A549 (cell line): ENCODE data around the gene KAT2A.

Experiments
- BHLHE40 ChIP-seq: IDR thresholded peaks from 2 replicates; pipeline ENCODE4 v1.6.1; 2012; ENCODE audit warnings: low read depth, low read length, inconsistent platforms
- CHD4 ChIP-seq: fragments of 200-600 bp; sonication (generic); IDR thresholded peaks from 2 replicates; pipeline ENCODE4 v1.6.1; 2016; ENCODE audit warnings: antibody characterized with exemption, mild to moderate bottlenecking, borderline replicate concordance
- CTCF ChIP-seq: fragments of >200 bp; sonication (Bioruptor Twin); formaldehyde crosslinking; IDR thresholded peaks from 3 replicates; pipeline ENCODE4 v1.5.1; 2016
- EP300 ChIP-seq, 2 experiments: fragments of >200 bp; sonication (Bioruptor Twin); formaldehyde crosslinking; IDR thresholded peaks; 2 replicates in 1 of 2; 3 replicates in 1 of 2; pipeline ENCODE4 v1.6.1; 2016 to 2017
- FOSL2 ChIP-seq, 2 experiments: fragments of 450-650 bp in 1 of 2; fragments of >200 bp in 1 of 2; sonication (Bioruptor Twin) in 1 of 2; formaldehyde crosslinking; IDR thresholded peaks; 2 replicates each; pipeline versions ENCODE4 v1.5.0 to v1.6.1; 2016 to 2020; ENCODE audit warnings: mild to moderate bottlenecking in 1 of 2, moderate library complexity in 1 of 2
- MAX ChIP-seq: IDR thresholded peaks from 2 replicates; pipeline ENCODE4 v1.6.1; 2012
- POLR2A ChIP-seq: IDR thresholded peaks from 2 replicates; pipeline ENCODE4 v1.6.1; 2012; ENCODE audit warnings: mild to moderate bottlenecking, low read length
- RAD21 ChIP-seq, 2 experiments: fragments of >200 bp in 1 of 2; sonication (Bioruptor Twin) in 1 of 2; formaldehyde crosslinking in 1 of 2; IDR thresholded peaks in 1 of 2; conservative IDR thresholded peaks in 1 of 2; 2 replicates in 1 of 2; 3 replicates in 1 of 2; pipeline ENCODE4 v1.6.1; 2012 to 2018; ENCODE audit warnings: inconsistent platforms in 1 of 2
- USF2 ChIP-seq: fragments of 450-650 bp; IDR thresholded peaks from 2 replicates; pipeline ENCODE4 v1.6.1; 2014; ENCODE audit warnings: antibody characterized with exemption

- TF ChIP-seq USF2 (no peak), POLR2A (no peak), FOSL2 (IDR thresholded peaks at IDR 0.05) (no peak), FOSL2 (CRISPR knock-in tag; IDR thresholded peaks at IDR 0.05) (no peak), RAD21 (conservative IDR thresholded peaks at IDR 0.05 in 1 of 2, IDR thresholded peaks at IDR 0.05 in 1 of 2) (no peak), CTCF (no peak), MAX (no peak), BHLHE40 (no peak), EP300 (IDR thresholded peaks at IDR 0.05) (no peak), CHD4 (no peak)
Measured at GRCh38 chr17:42068979-42069378, 52.2 kb downstream of the KAT2A start.
